SH-SY5Y (cell line): ENCODE measurements around the gene HOXA9.

Experiments used
- GATA2 ChIP-seq: IDR thresholded peaks from 2 replicates; pipeline ENCODE4 v1.6.1; 2011; ENCODE audit warnings: mild to moderate bottlenecking, low read depth, low read length
- GATA3 ChIP-seq: IDR thresholded peaks from 2 replicates; pipeline ENCODE4 v1.6.1; 2011; ENCODE audit warnings: low read depth, mild to moderate bottlenecking, low read length, moderate library complexity

GRCh38 chr7:27191161-27191731 lies 25.9 kb upstream of the HOXA9 start:
- TF ChIP-seq GATA2 (no peak), GATA3 (no peak)
